Measurements from ENCODE around the gene PDE6G.

PDE6G gene

GRCh38 chr17:81607431-81607830 lies 48.9 kb downstream of the PDE6G start:
- Histone ChIP-seq H3K4me3 (replicated peaks; ENCODE audit: low read depth, low read length) (no peak overlapping the region), H3K27me3 (replicated peaks; ENCODE audit: control insufficient read depth, insufficient read depth, low read length) (no peaks in the 10 kb centered on the region), H3K36me3 (ENCODE audit: control insufficient read depth, insufficient read depth, low read length) (peaks cover 29% of the 10 kb centered on the region)
- DNase-seq (ENCODE audit: extremely low read depth, insufficient read length): no peak
- TF ChIP-seq, protein P1, sequence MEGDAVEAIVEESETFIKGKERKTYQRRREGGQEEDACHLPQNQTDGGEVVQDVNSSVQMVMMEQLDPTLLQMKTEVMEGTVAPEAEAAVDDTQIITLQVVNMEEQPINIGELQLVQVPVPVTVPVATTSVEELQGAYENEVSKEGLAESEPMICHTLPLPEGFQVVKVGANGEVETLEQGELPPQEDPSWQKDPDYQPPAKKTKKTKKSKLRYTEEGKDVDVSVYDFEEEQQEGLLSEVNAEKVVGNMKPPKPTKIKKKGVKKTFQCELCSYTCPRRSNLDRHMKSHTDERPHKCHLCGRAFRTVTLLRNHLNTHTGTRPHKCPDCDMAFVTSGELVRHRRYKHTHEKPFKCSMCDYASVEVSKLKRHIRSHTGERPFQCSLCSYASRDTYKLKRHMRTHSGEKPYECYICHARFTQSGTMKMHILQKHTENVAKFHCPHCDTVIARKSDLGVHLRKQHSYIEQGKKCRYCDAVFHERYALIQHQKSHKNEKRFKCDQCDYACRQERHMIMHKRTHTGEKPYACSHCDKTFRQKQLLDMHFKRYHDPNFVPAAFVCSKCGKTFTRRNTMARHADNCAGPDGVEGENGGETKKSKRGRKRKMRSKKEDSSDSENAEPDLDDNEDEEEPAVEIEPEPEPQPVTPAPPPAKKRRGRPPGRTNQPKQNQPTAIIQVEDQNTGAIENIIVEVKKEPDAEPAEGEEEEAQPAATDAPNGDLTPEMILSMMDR (IDR thresholded peaks at IDR 0.05; ENCODE audit: insufficient read depth, low read length, poor library complexity, severe bottlenecking): no peak

DNA sequence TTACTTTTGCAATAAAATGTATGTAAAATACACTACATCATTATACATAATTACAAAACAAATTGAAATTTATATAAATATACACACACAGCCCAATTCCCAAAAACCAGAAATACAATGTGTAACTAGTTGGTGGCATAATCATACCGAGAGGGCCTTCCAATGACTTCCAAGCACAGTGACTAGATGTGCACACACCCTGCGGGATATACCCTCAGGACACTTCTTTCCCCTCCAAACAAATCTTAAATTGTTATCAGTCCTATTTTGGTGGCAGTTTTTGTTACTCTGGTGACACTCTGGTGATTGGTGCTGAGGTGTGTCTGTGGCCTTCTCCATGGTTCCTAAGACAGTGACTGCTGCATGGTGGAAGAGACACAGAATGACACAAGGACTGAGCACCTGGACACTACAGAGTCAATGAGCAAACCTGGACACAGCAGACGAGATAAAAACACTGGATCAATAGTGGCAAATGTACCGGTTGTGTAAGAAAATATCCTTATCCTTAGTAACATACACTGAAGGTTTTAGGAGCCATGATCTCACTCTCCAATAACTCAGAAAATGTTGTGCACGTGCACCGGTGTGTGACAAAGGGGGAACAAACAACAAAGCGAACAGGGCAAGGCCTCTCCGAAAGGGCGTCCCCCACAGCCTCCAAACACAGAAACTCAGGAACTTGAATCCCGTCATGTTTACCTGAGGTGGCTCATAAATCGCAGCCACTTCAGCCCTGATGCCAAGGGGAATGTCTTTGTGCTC lies 52.3 kb downstream of the PDE6G start:
- Histone ChIP-seq H3K27me3 (replicated peaks; ENCODE audit: control insufficient read depth, insufficient read depth, low read length) (no peaks in the 10 kb centered on the region), H3K4me3 (replicated peaks; ENCODE audit: low read depth, low read length) (no peak overlapping the region), H3K36me3 (ENCODE audit: control insufficient read depth, insufficient read depth, low read length) (peaks cover 21% of the 10 kb centered on the region)
- no peak for DNase-seq (ENCODE audit: extremely low read depth, insufficient read length)
- TF ChIP-seq, protein P1 (IDR thresholded peaks at IDR 0.05; ENCODE audit: insufficient read depth, low read length, poor library complexity, severe bottlenecking): no peak

- Histone ChIP-seq H3K4me3 (replicated peaks; ENCODE audit: low read depth, low read length) (no peak overlapping the region), H3K36me3 (ENCODE audit: control insufficient read depth, insufficient read depth, low read length) (peaks cover 13% of the 10 kb centered on the region), H3K27me3 (replicated peaks; ENCODE audit: control insufficient read depth, insufficient read depth, low read length) (no peaks in the 10 kb centered on the region)
- DNase-seq (ENCODE audit: extremely low read depth, insufficient read length): no peak
- TF ChIP-seq, protein P1 (IDR thresholded peaks at IDR 0.05; ENCODE audit: insufficient read depth, low read length, poor library complexity, severe bottlenecking): peak; percentile 73
Observed at GRCh38 chr17:81601525-81602120, 54.7 kb downstream of the PDE6G start.

Data from GM06990 (cell line).